Ramos (cell line): ENCODE measurements around the gene MIDN.

Experiments used
- in situ Hi-C: fragments of 300-500 bp; cut with MboI; formaldehyde crosslinking; loops from one replicate; pipeline ENCODE4 v1.14.3; 2022; ENCODE audit warnings: low sequenced_read_pairs; ENCODE audit not compliant: unreplicated experiment

The MIDN gene

DNA sequence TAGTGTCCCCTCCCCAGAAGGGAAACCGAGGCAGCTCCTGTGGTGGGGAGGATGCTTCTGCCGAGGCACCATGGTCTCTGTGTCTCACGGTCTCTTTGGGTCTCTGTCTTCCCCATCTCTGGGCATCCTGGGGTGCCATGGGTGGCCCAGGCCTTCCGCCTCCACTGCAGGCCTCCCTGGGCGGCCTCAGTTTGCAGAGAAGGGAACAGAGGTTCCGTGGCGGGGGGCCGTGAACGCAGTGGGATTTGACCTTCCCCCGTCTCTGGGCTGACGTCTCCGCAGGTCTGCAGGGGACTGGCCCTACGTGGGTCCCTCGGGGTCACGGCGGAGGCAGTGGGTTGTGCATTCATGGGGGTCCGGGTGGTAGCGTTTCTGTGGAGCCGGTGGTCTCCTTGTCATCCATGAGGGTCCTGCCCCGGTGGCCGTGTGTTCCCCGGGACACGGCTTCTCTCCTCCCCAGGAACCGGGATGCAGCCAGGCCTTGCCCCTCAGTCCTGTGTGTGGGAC, 41.9 kb downstream of the MIDN start:
- in situ Hi-C loops, result no loop called here

DNA sequence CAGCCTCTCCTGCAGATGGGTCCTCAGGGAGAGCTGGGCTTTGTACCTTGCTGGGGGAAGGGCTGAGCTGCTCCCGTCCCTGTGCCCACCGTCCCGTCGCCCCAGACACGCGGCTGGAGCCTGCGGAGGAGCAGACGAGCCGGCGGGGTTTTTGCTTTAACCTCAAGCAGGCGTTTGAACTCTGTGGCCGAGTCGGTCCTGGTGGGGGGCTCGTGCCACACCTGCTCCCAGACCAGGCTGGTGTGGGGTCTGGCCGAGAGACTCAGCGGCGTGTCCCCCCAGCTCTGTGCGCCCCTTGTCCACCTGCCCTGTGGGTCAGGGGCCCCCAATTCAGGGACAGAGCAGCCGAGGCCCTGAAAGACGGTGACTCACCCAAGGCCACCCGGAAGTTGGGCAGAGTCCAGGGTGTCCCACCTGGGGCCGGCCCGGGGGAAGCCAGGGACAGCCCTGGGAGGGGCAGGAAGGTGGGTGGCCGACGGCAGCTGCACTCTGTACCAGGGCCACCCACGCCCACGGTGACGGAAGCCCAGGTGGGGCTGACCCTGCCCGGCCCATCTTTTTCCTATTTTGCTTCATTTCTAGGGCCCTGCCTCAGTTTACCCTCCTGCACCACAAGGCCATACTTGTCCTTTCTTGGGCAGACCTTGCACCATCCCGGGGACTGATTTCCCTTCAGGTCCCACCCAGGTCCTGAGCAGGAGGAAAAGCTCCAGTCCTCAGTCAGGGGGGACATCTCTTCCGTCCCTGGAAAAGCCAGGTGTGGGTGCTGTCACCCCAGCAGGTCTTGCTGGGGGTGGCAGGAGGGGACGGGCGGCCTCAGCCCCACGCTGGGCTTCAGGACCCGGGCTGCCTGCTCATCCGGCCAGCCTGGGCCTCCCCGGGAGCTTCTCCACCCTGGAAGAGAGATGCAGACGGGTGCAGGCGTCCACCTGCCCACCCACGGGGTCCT, 42.6 kb downstream of the MIDN start:
- in situ Hi-C loops, result no loop called here

DNA sequence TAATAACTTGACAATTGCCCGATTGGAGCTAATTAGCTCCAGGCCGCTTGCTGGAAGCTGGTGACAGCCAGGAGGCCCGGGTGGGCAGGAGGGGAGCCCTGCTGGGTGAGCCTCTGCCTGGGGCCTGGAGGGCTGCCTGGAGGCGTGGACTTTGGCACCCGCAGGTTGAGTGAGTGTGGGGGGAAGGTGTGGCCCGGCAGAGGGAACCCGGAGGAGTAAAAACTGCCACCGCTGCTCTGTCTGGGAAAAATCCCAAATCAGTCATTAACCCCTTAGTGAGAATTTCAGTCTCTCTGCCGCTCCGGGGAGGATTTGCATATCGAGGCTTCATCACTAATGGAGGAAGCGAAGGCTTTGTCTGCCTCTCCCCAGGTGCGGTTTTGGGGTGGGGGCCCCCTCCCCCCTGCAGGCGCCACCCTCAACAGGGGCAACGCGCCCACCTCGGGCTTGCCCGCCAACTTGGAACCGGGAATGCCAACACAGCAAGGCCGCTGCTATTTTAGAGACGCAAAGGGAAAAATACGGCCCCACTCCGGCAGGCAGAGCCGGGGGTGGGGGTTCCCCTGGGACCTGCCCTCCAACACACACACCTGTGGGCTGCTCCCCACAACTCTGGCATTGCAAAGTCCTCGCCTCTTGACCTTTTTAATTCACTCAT, 43.5 kb downstream of the MIDN start:
- in situ Hi-C loops, result no loop called here

DNA sequence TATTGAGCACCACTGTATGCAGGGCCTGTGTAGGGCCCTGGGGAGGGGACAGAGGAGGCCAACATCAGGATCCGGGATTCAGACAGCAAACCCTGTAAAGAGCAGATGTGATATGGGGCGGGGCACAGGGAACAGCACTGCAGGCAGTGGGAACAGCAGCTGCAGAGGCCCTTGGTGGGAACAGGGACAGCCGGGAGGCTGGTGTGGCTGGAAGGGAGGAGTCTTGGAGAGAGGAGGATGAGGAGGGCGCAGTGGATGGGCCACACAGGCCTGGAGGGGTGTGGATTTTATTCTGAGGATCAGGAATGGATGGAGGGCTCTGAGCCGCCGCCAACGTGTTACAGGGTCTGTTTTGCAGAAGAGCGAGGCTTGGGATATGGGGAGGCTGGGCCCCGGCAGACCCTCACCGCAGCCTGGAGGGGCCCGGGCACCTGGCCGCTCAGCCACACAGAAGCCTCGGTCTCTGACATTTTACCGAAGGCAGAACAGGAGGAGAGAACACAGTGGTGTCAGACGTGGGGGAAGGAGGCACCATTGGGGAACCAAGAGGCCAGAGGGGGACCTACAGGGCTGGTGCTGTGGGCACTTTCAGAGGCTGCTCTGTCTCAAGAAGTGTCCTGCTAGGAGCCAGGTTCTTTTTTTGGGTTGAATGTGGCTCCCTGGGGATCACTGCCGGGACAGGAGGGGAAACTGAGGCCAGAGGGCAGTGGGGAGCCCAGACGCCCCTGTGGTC, 44.2 kb downstream of the MIDN start:
- in situ Hi-C loops, result no loop called here

DNA sequence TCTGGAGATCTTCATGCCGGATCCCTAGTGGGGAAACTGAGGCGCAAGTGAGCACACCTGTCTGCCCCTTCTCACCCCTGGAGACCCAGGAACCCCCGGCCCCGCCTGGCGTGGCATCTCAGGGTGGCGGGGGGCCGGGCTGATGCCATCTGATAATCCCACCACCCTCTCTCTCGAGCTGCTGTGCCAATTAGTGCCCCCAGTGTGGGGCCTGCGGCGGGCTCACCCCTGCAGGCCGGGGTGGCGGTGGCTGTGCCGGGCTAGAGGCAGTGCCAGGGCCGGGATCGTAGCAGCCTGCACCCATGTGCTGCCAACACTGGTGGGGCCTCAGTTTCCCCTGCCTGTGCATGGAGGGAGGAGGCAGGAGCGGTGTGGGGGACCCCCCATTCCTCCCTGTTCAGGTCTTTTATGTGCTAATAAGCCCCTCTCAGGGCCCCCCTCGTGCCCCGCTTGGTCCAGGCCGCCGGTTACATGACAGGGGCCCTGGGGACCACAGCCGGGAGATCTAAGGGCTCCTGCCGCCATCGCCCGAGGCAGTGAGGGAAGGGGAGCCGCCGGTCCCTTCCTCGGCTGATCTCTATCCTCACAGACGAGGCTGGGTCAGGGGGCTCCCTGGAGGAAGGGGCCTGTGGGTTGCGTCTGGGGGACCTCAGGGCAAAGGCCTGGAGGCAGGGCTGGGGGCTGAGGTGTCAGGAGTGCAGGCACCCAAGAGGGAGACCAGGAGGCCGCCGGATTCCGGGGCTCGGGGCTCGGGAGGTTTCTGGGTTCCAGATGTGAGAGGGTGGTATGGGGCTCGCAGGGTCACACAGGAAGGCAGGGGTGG, 45.6 kb downstream of the MIDN start:
- in situ Hi-C loops, result no loop called here

DNA sequence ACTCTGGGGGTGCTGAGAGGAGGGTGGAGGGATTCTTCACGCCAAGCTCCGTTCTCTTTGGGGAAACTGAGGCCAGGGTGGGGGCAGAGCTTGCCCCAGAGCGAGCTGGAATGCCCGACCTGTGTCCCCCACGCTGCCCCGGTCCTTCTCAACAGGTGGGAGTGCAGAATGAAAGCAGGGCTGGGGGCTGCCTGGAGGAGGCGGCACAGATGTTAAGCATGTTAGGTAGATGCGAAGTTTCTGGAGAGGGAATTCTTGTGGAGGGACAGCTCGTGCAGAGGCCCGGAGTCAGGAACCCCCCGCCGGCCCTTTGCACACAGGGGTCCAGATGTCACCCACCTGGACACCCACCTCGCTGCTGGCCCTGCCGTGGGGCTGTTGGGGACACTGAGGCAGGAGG, 46.3 kb downstream of the MIDN start:
- in situ Hi-C loops, result no loop called here

DNA sequence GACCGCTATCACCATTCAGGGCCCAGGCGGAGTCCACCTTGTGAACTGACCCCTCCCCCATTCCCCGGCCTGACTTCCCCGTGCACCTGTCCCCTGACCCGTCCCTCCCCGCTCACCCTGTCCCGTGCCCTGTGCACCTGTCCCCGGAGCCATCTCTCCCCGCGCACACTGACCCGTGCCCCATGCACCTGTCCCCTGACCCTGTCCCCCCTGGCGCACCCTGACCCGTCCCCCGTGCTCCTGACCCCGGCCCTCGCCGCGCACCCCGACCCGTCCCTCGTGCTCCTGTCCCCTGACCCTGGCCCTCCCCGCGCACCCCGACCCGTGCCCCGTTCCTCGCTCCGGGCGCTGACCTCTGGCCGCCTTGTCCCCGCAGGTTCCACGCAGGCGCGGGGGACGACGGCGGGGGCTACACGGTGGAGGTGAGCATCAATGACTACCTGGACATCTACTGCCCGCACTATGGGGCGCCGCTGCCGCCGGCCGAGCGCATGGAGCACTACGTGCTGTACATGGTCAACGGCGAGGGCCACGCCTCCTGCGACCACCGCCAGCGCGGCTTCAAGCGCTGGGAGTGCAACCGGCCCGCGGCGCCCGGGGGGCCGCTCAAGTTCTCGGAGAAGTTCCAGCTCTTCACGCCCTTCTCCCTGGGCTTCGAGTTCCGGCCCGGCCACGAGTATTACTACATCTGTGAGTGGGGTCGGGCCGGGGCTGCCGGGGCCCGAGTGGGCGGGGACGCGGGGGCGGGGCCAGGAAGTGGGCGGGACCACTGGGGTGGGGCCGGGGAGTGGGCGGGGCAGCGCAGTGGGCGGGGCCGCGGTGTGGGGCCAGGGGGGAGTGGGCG, 47.0 kb downstream of the MIDN start:
- in situ Hi-C loops, result no loop called here

DNA sequence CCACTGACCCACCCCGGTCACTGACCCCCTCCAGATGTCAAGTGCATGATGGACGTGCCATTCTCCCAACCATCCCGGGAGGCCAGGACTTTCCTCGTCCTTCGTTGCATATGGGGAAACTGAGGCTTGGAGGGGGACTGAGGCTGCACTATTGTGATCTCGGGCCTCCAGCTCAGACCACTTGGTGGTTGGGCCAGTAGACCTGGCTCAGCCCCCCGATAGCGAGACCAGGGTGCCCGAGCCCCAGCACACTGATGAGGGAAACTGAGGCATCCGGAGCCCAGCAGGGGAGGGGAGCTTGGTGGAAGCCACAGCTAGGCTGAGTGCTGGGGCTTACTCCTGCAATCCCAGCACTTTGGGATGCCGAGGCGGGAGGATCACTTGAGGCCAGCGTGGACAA, 47.7 kb downstream of the MIDN start:
- in situ Hi-C loops, result no loop called here

DNA sequence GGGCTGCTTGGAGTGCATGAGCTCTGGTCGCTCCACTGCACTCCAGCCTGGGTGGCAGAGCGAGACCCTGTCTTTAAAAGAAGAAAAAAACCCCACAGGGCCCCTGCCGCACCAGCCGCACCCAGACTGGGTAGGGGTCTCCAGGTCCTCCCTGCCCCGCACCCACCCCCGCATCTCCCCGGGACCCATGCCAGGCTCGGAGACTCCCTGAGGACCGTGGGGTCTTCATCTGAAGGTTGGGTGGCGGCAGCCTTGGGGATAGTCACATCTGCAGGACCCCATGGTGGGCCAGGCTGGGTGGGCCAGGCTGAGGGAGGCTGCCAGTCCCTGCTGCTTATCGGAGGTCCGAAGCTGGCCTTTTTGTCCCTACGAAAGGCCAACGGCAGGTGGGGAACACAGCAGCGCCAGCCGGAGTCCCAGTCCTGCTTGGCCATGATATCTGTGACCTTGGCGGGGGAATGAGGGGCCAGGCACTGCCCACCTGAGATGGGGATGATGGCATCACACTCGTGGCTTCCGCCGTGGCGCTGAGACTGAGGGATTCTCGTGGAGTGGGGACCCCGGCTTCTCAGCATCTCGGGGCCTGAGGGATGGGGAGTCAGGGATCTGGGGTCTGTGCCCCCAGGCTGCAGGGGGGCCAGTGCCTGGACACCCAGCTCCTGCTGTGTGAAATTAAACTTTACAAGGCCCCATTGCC, 48.3 kb downstream of the MIDN start:
- in situ Hi-C loops, result no loop called here

DNA sequence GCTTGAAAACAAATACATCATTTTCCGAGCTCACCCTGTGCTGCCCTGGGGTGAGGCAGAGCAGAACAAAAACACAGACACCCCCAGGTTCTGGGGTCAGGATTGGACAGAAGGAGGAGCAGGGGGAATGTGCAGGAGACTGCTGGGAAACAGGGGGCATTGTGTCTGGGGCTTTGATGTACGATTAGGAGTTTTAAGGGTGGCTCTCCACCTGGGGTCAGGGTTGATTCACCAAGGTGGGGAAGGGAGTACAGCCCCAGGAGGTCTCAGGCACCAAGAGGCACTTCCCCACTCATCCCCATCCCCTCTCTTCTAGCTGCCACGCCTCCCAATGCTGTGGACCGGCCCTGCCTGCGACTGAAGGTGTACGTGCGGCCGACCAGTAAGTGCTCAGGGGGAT, 49.9 kb downstream of the MIDN start:
- in situ Hi-C loops, result no loop called here

DNA sequence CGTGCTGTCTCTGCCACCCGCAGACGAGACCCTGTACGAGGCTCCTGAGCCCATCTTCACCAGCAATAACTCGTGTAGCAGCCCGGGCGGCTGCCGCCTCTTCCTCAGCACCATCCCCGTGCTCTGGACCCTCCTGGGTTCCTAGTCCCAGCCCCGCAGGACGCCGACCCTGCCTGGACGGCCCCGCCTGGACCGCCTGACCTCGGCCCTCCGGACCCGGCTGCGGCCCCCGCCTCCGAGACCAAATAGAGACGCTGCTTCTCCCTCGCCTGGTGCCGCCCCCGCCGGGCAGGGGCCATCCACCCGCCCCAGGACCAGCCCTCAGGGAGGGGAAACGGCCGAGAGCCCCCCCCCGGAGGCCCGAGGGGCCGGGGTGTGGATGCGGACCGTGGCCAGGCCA, 51.4 kb downstream of the MIDN start:
- in situ Hi-C loops, result loop anchor here (10.0 kb wide), 1 partner anchor 225 kb away; the partner anchor contains the start of gene PLK5

DNA sequence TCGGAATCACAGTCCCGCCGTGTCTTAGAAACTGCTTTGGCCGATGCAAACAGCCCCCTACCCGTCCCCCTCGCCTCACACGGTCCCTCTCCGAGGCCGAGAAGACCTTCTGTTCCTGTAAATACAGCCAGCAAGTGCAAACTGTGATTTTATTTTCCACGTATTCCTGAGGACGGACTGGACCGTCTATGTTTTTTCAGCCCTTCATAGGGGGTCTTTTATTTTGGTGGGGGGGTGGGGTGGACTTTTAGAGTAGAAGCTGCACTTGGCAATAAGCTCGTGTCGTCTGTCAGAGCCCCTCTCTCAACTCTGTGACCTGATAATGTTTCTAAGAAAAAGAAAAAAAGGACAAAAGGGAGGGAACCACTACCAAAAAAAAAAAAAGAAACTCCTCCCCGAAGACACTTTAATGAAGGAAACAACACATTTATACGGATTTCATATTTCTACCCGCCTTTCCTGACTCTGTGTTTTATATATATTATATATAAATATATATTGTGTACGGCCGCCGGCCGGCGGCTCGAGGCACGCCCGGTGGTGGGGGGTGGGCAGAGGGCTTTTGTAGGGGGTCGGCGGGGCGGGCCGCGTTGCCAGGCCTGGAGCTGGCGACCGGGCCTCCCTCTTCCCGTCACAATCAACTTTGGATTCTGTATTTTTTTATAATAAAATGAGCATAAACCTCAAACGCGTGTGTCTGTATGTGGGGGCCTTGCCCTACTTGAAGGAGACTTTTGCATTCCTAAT, 52.5 kb downstream of the MIDN start:
- in situ Hi-C loops, result loop anchor here (10.0 kb wide), 1 partner anchor 224 kb away; the partner anchor contains the start of gene PLK5

DNA sequence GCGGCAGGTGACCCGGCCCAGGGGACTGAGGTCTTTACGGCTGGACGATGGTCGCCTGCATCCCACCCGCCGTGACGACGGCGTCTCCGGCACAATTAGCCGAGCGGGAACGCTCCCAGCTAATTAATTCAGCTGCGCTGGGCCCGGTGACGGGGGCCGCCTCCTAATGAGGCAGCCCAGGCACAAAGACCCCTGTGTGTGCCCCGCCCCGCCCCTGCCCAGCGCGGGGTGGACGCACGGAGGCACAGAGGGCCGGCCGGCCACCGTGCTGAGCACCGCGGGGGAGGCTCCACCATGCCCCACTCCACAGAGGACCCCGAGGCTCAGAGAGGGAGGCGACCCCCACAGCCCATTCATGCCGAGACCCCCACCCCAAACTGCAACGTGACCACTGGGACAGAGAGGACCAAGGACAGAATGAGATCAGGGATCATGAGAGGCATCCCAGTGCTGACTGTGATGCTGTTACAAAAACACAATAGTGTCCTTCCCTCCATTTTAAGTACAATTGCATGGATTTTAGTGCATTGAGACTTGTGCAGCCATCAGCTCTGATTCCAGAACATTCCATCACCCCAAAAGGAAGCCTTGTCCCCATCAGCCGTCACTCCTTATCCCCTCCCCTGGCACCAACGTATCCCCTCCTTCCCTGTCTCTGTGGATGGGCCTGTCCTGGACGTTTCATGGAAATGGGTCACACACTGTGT, 54.3 kb downstream of the MIDN start:
- in situ Hi-C loops, result loop anchor here (10.0 kb wide), 1 partner anchor 222 kb away; the partner anchor contains the start of gene PLK5

DNA sequence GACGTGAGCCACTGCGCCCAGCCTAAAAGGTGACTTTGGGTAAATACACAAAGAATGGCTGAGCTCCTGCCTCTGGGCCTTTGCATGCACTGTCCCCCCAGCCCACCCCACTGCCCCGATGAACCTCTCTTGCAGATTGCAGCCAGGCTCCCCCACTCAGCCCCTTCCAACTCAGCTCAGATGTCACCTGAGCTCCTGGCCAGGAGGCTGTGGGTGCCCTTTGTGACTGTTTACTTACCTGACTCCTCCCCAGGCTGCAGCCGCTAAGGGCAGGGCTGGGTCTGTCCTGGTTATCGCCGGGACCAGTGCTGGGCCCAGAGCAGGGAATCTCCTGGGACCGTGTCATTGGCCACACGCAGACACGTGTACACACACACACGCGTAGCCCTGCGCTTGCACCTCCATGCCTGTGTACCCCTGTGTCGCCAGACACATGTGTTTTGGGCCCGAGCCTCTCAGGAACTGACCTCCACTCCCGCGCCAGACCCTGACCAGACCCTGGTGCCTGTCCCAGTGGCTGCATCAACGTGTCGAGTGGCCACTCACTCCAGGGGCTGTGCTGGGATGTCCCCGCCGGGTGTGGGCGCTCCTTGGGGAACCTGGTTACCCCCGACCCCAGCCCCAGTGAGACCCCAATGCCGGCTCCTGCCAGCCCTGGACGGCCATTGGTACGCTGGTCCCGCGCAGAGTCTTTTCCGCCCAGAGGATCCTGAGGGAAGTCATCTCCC, 56.0 kb downstream of the MIDN start:
- in situ Hi-C loops, result loop anchor here (10.0 kb wide), 1 partner anchor 220 kb away; the partner anchor contains the start of gene PLK5

DNA sequence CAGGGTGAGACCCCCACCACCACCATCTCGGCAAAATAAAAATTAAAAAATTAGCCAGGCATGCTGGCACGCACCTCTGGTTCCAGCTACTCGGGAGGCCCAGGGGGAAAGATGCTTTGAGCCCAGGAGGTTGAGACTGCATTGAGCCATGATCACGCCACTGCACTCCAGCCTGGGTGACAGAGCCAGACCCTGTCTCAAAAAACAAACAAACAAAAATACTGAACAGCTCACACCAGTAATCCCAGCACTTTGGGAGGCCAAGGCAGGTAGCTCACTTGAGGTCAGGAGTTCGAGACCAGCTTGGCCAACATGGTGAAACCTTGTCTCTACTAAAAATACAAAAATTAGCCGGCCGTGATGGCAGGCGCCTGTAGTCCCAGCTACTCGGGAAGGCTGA, 57.0 kb downstream of the MIDN start:
- in situ Hi-C loops, result loop anchor here (10.0 kb wide), 1 partner anchor 219 kb away; the partner anchor contains the start of gene PLK5

DNA sequence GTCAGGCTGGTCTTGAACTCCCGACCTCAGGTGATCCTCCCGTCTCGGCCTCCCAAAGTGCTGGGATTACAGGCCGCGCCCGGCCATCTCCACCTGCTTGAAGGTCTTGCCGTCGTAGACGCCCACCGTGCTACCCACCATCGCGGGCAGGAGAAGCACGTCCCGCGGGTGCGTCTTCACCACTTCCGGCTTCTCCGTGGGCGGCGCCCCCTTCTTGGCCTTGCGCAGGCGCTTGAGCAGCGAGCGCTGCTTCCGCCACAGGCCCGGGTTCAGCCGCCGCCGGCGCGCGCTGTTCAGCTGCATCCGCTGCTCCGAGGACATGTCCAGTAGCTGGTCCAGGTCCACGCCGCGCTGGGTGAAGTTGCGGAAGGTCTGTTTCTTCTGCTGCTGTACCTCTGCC, 58.9 kb downstream of the MIDN start:
- in situ Hi-C loops, result loop anchor here (10.0 kb wide), 1 partner anchor 217 kb away; the partner anchor contains the start of gene PLK5
